HT1080 (cell line): ENCODE results near the gene RHBG. TPM values are rescaled to one million over a fixed set of nuclear protein-coding genes. Genes with fewer than 3 reads are reported as not detected.

Experiments
- DNase-seq: peaks from one replicate; pipeline ENCODE4 v3.0.0-alpha.2; 2015; ENCODE audit warnings: low read depth
- total RNA-seq: library from RNA; depleted of rRNA; stranded (reverse); fragments of >200 nt; shearing (Covaris generic); gene quantifications from 2 replicates; pipeline ENCODE4 v1.2.3, GENCODE V29; 2014

RHBG gene
- total RNA-seq, 1 experiment from 2014 or later, result not detected

DNA sequence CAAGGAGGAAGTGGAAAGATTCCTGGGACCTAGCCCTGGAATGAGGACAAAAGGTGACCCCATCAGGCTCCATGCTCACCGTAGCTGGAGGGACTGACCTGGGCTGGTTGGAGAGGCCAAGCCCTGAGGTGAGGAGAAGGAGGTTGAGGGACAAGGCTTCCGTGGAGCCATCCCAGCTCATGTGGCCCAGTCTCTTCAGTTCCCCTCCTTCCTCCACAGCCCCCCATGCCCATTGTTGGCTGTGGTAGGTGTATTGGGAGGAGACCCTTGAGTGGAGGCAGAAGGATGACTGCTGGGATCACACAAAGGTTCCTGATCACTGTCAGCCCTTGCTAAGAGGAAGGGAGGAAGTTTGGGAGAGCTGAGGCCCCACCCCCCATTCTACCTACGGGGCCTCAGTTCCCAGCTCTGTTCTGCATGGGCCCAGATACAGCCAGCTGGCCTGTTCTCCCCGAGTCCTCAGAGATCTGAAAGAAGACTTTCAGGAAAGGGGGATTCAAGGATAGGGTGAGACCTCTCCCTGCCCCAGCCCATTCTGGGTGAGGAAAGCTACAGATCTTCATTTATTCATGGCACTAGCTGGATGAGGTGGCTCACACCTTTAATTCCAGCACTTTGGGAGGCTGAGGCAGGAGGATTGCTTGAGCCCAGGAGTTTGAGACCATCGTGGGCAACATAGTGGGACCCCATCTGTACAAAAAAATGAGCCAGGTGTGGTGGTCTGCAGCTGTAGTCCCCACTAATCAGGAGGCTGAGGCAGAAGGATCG is 17.3 kb downstream of the RHBG start:
- DNase-seq, result no peak

DNA sequence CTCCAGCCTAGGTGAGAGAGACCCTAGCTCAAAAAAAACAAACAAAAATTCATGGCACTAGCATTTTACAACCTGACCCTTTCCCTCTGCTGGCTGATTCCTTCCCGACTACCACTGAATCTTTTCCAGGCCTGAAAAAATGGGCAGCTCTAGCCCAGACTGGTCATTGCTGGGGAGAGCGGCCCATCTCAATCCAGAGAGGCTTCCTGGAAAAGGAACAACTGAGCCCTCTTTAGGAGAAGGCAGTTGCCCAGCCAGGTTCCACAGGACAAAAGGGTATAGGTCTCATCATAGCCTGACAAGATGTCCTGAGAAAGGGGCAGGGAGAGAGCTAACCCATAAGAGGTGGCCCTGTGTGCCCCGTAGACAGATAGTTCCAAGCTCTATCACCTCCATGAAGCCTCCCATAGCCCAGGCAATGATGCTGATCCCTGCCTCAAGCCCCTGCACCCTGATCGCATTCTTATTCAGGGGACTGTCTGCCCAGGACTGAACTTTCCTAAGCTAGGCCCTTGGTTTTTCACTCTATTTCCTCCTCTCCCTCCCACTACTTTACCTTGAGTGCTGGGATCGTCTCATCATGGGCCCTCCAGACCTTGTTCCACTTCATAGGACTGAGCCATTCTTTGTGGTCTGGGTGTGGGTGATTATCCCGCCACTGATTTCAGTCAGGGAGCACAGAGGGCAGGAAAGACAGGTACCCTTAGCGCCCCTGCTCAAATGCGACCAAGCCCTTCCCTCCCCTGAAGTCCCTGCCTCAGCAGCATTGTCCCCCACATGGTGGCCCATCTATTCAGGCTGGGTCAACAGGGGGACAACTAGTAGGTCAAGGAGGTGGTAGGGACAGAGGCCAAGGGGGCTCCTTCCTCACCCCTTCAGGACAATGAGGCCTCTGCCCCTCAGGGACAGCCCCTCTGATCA is 18.2 kb downstream of the RHBG start:
- no peak for DNase-seq

DNA sequence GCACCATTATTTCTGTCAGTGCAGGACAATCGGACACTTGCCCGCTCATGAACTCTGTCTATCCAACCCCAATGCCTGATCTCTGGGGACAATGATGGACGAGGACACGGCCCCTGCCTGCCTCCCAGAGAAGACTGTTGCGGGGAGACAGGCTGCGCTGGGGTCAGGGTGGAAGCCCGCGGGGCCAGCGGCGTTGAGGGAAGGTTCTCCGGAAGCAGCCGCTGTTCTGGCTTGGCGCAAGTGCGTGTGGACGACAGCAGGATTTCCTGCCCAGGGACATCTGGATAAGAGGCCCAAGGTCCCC is 18.8 kb downstream of the RHBG start:
- DNase-seq, result no peak

DNA sequence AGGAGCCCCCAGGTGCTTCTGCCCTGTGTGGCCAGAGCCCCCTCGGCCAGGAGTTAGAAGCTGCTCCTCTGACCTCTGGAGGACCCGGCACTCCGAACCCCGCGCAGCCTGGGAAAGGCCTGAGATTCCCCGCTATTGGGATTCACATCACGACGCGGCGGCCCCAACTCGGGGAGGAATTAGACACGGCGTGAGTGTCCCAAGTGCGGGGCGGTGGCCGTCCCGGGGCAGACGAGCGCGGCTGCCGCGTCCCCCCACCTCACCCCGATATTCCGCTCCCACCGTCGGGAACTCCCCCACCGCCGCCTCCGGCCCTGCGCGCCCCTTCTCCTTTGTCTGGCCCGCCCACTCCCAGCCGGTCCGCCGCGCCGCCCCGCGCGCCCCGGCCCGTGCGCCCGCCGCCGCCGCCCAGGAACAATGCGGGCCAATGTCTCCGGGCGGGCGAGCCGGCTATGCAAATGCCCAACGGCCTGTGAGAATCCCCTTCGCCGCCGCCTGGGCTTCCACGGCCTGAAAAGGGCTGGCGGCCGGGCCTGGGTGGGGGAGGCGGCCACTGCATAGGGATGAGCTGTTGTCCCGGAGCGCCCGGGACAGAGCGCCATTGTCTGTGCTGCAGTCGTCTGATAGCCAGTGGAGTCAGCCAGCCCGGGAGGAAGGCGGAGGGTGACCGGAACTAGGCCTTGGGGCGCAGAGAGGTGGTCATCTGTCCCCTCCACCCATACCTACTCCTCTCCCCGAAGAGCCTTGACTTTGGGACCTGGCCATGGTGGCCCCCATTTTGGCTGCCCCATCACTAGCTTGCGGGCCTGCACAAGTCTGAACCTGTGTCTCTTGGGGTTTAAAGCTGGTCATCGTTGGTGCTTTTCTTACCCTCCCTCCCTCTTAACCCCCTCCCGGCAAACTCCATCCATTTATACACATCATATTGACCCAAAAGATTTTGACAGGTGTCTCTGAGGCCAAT is 19.4 kb downstream of the RHBG start:
- DNase-seq, result no peak

DNA sequence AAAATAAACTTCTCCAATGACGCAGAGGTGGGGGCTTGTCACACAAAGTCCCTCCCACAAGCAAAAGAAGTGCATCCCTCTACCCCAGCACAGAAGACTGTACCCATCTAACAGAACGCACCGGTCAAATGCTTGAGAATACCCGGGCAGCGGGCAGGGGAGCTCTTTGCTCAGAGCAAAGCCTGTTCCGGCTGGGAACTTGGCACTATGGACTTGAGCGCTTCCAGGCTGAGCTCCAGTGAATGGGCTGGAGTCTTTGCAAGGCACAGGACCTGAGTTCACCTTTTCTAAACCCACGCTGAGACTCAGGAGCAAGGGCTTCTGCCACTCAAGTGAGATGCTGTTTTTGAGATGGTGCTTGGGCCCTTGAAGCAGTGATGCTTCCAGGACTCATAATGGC is 20.3 kb downstream of the RHBG start:
- no peak for DNase-seq

DNA sequence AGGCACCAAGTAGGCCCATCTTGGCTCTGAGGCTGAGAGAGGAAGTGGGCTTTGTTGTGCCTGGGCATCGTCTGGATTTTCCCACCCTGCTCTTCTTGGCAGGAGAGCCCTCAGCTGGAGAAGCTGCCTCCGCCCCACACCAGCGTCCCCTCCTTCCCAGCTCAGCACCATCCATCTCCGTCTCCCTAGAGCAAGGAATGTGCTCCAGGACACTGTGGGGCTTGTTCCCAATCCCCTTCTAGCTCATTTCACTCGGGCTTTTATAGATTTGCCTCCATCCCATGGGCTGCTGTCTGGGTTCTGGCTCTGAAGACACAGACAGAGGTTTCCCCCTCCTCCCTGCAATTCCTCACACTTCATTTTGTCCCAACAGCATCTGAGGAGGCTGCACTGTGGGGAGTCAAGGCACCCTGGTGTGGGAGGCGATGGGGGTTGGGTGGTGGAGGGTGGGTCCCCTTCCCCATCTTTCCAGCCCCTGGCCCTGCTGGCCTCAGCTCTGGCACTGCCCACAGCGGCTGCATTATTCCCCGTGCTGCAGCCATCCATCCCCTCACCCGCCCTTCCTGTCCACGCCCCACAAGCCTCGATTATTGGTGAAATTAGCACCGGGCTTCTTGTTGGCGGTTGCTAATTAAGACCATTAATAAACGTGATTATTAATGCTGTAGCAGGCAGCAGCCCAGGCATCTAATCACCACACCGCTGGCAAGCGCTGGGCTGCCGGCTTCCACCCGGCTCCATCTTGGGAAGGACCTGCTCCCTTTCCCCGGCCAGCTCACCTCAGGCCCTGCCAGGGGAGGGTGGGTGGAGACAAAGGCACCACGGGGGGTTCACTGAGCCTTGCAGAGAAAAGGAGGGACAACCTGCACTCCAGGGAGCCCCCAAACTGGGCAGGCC is 21.7 kb downstream of the RHBG start:
- no peak for DNase-seq

DNA sequence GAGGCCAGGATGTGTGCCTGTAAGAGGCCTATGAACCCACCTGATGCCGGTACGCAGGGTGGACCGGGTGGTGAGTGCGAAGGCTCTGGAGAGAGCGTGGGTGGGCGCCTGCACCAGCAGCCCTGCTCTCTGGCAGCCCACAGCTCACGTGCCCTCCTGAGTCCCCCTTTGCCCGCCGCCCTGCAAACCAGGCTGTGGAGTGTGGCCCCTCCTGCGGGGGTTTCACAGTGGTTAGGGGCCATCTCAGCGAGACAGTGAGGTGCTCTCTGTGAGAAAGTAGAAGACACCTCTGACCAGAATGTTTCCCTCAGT is 22.3 kb downstream of the RHBG start:
- no peak for DNase-seq

DNA sequence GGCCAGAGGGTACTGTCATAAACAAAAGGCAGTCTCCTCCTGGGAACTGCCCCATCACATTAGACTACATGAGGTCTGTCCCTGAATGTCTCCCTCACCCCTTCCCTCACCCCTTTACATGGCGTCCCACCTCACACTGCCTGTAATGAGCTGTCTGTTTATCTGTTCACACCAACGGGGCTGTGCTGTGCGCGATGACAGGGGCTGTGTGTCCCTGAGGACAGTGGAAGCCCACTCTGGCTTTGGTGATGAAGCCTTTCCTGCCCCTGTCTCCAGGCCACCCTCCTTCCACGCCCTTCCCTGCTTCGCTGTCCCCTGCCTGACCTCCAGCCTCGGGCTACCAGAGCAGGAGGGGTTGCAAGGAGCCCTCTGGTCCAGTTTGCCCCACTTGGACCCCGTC is 22.7 kb downstream of the RHBG start:
- DNase-seq, result no peak

DNA sequence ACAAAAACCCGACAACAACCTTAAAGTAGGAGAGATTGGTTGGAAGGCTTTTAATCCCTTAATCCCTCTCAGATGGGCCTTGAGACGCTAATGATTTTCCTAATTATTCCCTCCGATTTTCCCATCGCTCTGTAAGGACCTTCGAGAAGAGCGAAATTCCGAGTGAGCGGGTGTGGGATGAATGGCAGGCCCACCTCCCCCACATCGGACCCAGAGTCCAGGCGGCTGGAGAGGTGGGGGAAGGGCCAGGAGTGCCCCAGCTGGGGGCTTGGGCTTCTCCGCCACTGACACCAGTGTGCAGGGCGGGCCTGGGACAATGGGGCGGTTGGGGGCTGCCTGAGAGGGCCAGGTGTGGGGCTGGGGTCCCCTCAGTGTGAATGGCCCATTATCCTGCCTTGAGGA is 23.4 kb downstream of the RHBG start:
- no peak for DNase-seq

DNA sequence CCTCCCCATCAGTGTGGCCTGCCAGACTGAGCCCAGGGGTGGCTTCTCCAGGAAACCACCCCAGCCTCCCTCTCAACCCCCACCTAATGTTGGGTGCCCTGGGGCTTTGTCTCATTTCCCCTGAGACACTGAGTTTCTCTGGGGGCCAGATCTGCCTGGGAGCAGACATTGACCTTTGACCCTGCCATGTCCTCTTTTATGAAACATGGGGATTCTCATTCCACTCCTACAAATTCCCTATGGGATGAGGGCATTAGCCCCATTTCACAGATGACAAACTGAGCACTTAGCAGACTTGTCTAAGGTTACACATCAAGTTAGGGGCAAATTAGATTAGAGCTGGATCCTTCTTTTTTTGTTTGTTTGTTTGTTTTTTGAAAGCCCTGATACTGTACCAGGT is 24.1 kb downstream of the RHBG start:
- DNase-seq, result no peak

DNA sequence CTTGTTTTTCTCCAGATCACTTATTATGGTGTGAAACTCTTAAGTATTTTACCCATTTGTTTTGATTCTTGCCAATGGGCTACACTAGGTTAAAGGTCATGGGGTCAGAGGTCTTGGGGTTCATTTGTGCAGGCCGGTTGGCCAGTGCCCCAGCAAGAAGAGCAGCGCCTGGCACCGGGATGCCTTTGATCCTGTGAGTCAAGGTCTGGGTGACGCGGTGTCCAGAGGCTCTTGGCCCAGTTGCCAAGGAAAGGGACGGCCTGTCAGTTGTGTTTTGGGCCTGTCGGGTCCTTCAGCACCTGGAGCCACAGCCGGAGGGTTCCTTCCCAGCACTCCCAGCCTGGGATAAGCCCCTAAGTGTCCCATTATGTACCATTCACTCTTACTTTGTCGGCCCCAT is 25.1 kb downstream of the RHBG start:
- no peak for DNase-seq

DNA sequence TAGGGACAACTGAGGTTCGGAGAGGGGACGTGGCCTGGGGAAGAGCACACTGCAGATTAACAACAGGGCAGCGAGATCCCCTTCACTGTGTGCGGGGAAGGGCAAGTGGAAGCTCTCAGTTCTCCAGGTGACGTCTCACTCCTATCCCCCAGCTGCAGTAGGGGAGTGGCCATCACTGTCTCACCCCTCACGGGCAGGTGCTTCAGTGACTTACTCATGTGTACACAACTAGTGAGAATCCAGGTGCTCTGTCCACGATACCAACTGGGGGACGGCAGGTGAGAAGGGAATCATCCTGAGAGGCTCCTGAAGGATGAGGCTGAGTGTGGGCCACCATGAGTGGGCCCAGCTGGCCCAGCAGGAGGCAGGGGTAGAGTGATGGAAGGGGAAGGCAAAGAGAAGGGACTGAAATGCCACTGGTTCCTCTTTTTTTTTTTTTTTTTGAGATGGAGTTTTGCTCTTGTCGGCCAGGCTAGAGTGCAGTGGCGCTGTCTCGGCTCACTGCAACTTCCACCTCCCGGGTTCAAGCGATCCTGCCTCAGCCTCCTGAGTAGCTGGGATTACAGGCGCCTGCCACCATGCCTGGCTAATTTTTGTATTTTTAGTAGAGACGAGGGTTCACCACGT is 25.9 kb downstream of the RHBG start:
- DNase-seq, result no peak

DNA sequence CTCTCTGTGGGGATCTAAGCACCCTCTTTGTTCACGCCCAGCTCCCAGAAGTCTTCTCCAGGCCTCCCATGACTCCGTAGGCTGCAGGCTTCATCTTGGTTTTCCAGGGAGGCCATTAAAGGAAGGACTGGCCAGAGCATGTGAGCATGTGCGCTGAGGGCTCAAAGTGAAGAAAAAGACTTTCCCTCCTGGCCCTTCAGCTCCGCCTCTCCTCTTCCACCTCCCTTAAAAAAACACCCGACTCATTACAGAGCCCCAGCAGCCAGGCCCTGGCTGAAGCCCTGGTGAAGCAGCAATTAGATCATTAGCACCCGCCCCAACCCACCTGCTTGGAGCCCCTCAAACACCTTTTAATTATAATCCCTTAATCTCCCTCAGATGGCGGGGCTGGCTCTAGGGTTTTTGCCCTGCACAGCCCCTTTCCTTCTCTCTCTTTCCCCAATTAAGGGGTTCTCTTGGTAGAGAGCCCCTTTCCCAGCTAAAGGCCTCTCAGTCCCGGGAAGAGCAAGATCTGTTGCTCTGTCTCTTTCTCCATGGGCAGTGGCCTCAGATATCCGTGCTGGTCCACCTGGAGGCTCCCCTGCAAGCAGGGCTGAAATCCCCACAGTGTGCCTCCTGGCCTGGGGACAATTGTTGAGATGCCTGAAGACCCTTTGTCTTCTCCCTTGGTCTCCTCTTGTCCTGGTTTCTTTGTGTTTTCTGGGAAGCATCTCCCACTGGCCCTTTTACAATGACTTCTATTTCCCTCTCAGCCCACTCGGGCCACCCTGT is 30.5 kb downstream of the RHBG start:
- DNase-seq, result no peak

DNA sequence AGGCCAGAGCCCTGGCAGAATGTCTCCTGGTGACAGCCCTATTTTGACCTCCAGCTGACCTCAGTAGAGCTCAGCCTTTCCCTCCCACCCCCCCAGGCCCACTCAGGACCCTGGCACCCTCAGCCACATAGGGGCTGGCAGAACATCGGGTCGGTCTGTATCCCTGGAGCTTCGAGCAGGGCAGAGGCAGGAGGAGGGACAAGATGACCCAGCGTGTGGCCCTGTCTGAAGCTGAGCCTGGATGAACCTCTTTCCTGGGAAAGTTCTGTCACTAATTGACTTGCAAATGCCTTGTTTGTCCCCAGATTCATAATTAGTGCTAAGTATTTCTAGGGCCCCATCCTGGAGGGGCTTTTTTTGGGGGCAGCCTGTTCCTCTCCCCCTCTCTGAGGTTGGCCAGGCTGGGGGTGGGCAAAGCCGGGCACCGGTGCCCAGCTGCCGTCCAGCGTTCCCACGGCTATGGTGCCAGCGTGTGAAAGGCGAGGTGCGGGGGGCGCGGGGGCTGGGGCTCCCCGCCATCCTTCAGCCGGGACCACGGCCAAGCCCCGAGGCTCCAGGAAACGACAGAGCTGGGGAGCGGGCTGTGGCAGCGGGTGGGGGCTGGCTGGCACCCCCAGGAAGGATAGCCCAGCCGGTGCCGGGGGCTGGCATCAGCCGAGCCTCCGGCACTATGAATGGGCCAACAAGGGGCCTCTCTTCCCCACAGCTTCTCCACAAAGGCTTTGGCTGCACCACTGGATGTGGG is 31.4 kb downstream of the RHBG start:
- DNase-seq, result no peak

DNA sequence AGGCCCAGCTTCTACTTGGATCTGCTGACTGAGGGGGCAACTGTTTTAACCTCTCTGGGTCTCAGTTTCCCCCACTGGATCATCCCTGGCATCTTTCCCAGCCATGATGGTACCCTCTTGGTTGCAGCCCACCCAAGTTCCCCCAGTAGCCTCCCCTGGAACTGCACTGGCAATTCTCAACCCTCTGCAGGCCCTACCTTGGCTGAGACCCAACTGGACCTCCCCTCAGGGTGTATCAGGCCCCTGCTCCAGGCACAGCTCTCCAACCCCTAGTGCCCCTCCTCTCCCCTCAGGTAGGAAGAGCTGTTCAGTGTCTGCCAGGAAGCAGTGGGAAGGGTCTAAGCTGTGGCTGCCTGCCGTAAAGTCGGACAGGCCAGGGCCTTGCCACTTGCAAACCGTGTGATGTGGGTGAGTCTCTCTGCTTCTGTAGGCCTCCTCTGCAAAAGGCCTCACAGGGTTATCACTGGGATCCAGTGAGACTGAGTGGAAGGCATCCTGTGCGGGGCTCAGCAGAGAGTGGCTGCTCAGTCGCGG is 32.1 kb downstream of the RHBG start:
- DNase-seq, result no peak

DNA sequence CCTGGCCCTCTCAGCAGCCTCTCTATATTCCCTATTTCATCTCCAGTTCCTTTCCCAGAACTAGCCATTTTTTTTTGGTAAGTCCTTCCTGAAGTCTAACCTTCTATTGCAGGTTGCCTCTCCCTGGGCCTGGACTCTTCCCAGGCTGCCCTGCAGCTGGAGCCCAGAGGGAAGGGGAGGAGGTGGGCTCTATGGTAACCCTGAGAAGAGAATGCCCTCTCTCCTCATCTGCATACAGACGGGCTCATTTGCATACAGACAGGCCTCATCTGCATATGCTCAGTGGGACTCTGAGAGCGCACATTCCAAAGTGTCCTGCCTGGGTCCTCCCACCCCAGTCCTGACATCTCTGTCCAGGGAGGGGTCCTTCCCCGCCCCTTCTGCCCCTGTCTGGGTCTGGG is 32.7 kb downstream of the RHBG start:
- no peak for DNase-seq

DNA sequence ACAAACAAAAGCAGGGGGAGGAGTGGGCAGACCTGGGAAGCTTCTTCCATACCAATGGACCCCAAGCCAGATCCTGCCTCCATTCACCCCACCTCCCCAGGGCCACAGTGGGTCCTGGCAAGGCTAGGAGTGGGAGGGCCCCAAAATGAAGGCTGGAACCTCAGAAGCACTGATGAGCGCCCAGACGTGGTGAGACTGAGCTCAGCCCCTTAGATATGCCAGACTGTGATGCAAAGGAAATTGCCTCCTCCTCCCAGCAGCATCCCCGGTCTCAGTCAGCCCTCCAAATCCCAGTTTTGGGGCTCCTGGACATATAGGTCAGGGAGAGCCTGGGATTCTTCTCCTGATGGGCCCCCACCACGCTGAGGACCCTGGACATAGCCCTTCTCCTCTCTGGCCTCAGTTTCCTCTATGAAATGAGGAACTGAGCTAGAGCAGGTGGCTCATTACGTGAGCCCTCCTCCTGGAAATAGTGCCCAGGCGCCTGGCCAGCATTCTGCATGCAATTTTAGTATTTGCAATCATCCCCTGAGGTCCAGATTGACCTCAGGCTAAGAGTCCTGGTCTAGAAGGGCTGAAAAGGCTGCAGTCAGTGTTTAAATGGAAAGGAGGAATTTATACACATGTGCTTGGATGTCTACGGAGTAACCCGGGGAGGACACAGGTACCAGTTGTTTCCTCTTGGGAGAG is 33.5 kb downstream of the RHBG start:
- no peak for DNase-seq

DNA sequence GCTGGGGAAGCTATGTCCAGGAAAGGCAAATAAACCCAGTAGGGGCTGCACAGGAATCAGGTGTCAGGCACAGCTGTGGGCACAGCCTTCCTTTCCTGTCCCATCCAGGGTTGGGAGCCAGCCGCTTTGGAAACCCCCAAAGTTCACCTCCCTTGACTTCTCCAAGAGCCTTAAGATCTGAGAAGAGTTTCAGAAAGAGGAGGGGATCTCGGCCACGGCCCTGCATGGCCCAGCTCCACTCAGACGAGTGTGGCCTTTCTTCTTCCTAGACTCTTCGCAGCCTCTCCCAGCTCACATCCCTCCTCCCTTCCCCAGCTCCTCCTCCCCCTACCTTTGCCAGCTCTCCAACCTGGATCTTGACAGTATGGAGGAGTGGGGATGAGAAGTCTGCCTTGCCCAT is 36.7 kb downstream of the RHBG start:
- DNase-seq, result no peak
